ENCODE data around the gene DNTTIP2.

Gene DNTTIP2

GRCh38 chr1:93824834-93825233 is 54.2 kb downstream of the DNTTIP2 start:
- Histone ChIP-seq H3K4me2 (ENCODE audit: low read depth, low read length, poor library complexity, severe bottlenecking) (no peak overlapping the region), H3K9ac (ENCODE audit: low read length) (no peak overlapping the region), H3K9me3 (ENCODE audit: insufficient read depth, low read length) (no peaks in the 10 kb centered on the region), H3K36me3 (ENCODE audit: low read length) (no peaks in the 10 kb centered on the region), H3K9me2 (replicated peaks; ENCODE audit: insufficient read depth, low read length) (no peaks in the 10 kb centered on the region), H2AFZ (ENCODE audit: low read depth, low read length, severe bottlenecking) (no peak overlapping the region), H4K20me1 (ENCODE audit: low read depth, low read length) (no peaks in the 10 kb centered on the region), H3K27me3 (ENCODE audit: low read length) (no peaks in the 10 kb centered on the region), H3K79me2 (ENCODE audit: insufficient read depth, low read length) (no peaks in the 10 kb centered on the region), H3F3A (ENCODE audit: insufficient read depth) (no peaks in the 10 kb centered on the region), H3K27ac (ENCODE audit: low read depth, low read length) (no peak overlapping the region), H3K4me3 (ENCODE audit: insufficient read depth, low read length, poor library complexity, severe bottlenecking) (no peak overlapping the region)
- no peak for TF ChIP-seq CTCF (IDR thresholded peaks at IDR 0.05; ENCODE audit: insufficient read depth, low read length, poor library complexity, severe bottlenecking)
- no peak for TF ChIP-seq EZH2phosphoT487 (conservative IDR thresholded peaks at IDR 0.05; ENCODE audit: low read length)

- H3K4me3 ChIP-seq (ENCODE audit: insufficient read depth, low read length, poor library complexity, severe bottlenecking) = no peak overlapping the region
- TF ChIP-seq EZH2phosphoT487 (conservative IDR thresholded peaks at IDR 0.05; ENCODE audit: low read length) (no peak), CTCF (IDR thresholded peaks at IDR 0.05; ENCODE audit: insufficient read depth, low read length, poor library complexity, severe bottlenecking) (no peak)
- H3K4me2 ChIP-seq (ENCODE audit: low read depth, low read length, poor library complexity, severe bottlenecking) = no peak overlapping the region
Observed at GRCh38 chr1:93822730-93823425, 56.1 kb downstream of the DNTTIP2 start.

GRCh38 chr1:93821423-93822144 is 57.4 kb downstream of the DNTTIP2 start:
- no peaks in the 10 kb centered on the region for H3K9me2 ChIP-seq (replicated peaks; ENCODE audit: insufficient read depth, low read length)
- no peaks in the 10 kb centered on the region for H3K9me3 ChIP-seq (ENCODE audit: insufficient read depth, low read length)
- no peaks in the 10 kb centered on the region for H3F3A ChIP-seq (ENCODE audit: insufficient read depth)
- no peaks in the 10 kb centered on the region for H3K36me3 ChIP-seq (ENCODE audit: low read length)
- no peaks in the 10 kb centered on the region for H3K79me2 ChIP-seq (ENCODE audit: insufficient read depth, low read length)
- H2AFZ ChIP-seq (ENCODE audit: low read depth, low read length, severe bottlenecking) = no peak overlapping the region
- H3K4me2 ChIP-seq (ENCODE audit: low read depth, low read length, poor library complexity, severe bottlenecking) = no peak overlapping the region
- no peaks in the 10 kb centered on the region for H4K20me1 ChIP-seq (ENCODE audit: low read depth, low read length)
- no peak for TF ChIP-seq CTCF (IDR thresholded peaks at IDR 0.05; ENCODE audit: insufficient read depth, low read length, poor library complexity, severe bottlenecking)
- H3K4me3 ChIP-seq (ENCODE audit: insufficient read depth, low read length, poor library complexity, severe bottlenecking) = no peak overlapping the region
- H3K27me3 ChIP-seq (ENCODE audit: low read length) = no peaks in the 10 kb centered on the region
- no peak overlapping the region for H3K27ac ChIP-seq (ENCODE audit: low read depth, low read length)
- H3K9ac ChIP-seq (ENCODE audit: low read length) = no peak overlapping the region

More at GRCh38 chr1:93822730-93823425, 56.1 kb downstream of the DNTTIP2 start:
- Histone ChIP-seq H3F3A (ENCODE audit: insufficient read depth) (no peaks in the 10 kb centered on the region), H2AFZ (ENCODE audit: low read depth, low read length, severe bottlenecking) (no peak overlapping the region), H3K9me3 (ENCODE audit: insufficient read depth, low read length) (no peaks in the 10 kb centered on the region), H3K36me3 (ENCODE audit: low read length) (no peaks in the 10 kb centered on the region), H3K9ac (ENCODE audit: low read length) (no peak overlapping the region), H3K79me2 (ENCODE audit: insufficient read depth, low read length) (no peaks in the 10 kb centered on the region), H4K20me1 (ENCODE audit: low read depth, low read length) (no peaks in the 10 kb centered on the region), H3K9me2 (replicated peaks; ENCODE audit: insufficient read depth, low read length) (no peaks in the 10 kb centered on the region), H3K27ac (ENCODE audit: low read depth, low read length) (no peak overlapping the region), H3K27me3 (ENCODE audit: low read length) (no peaks in the 10 kb centered on the region)
